Nephron progenitor cell (in vitro differentiated cells): ENCODE measurements around the gene FMNL2.
A peak's percentile ranks its signal among the peaks of the same experiment; 100 is the strongest.

Source experiments
- DNase-seq: peaks from one replicate; pipeline ENCODE4 v3.0.0; 2021
- H3K27ac Mint-ChIP-seq: 2 replicates; pipeline ENCODE4 v1.8.0; 2021; ENCODE audit warnings: mild to moderate bottlenecking, moderate library complexity, mixed read lengths
- H3K27me3 Mint-ChIP-seq: 2 replicates; pipeline ENCODE4 v1.8.0; 2021; ENCODE audit warnings: mild to moderate bottlenecking, low read depth, mixed read lengths; ENCODE audit not compliant: poor library complexity
- H3K36me3 Mint-ChIP-seq: 2 replicates; pipeline ENCODE4 v1.8.0; 2021; ENCODE audit warnings: low read depth, mixed read lengths
- H3K4me1 Mint-ChIP-seq: 2 replicates; pipeline ENCODE4 v1.8.0; 2021; ENCODE audit warnings: mixed read lengths
- H3K4me3 Mint-ChIP-seq: 2 replicates; pipeline ENCODE4 v1.8.0; 2021; ENCODE audit warnings: mild to moderate bottlenecking, moderate library complexity, mixed read lengths
- H3K9me3 Mint-ChIP-seq: 2 replicates; pipeline ENCODE4 v1.8.0; 2021; ENCODE audit warnings: mild to moderate bottlenecking, moderate library complexity, mixed read lengths
- TF ChIP-seq, protein P1 (sequence below): fragments of 200-600 bp; sonication (generic); IDR thresholded peaks from 2 replicates; pipeline ENCODE4 v1.5.0; 2021; ENCODE audit warnings: antibody characterized with exemption

FMNL2 gene

GRCh38 chr2:152529420-152530115 is 194.6 kb downstream of the FMNL2 start:
- Mint-ChIP-seq H3K4me3 (no peak overlapping the region), H3K27me3 (peaks cover 3% of the 10 kb centered on the region), H3K27ac (peak overlapping the region; percentile 72), H3K36me3 (peaks cover 10% of the 10 kb centered on the region), H3K4me1 (peaks cover 24% of the 10 kb centered on the region), H3K9me3 (no peaks in the 10 kb centered on the region)
- TF ChIP-seq, protein P1, sequence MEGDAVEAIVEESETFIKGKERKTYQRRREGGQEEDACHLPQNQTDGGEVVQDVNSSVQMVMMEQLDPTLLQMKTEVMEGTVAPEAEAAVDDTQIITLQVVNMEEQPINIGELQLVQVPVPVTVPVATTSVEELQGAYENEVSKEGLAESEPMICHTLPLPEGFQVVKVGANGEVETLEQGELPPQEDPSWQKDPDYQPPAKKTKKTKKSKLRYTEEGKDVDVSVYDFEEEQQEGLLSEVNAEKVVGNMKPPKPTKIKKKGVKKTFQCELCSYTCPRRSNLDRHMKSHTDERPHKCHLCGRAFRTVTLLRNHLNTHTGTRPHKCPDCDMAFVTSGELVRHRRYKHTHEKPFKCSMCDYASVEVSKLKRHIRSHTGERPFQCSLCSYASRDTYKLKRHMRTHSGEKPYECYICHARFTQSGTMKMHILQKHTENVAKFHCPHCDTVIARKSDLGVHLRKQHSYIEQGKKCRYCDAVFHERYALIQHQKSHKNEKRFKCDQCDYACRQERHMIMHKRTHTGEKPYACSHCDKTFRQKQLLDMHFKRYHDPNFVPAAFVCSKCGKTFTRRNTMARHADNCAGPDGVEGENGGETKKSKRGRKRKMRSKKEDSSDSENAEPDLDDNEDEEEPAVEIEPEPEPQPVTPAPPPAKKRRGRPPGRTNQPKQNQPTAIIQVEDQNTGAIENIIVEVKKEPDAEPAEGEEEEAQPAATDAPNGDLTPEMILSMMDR = no peak
- no peak for DNase-seq

- no peaks in the 10 kb centered on the region for H3K9me3 Mint-ChIP-seq
- H3K36me3 Mint-ChIP-seq = peaks cover 10% of the 10 kb centered on the region
- no peak for DNase-seq
- TF ChIP-seq, protein P1 = no peak
- H3K4me3 Mint-ChIP-seq = no peak overlapping the region
- H3K27ac Mint-ChIP-seq = no peak overlapping the region
- H3K4me1 Mint-ChIP-seq = peaks cover 21% of the 10 kb centered on the region
- H3K27me3 Mint-ChIP-seq = peaks cover 3% of the 10 kb centered on the region
These were observed 197.3 kb downstream of the FMNL2 start for GRCh38 chr2:152532241-152532640.

DNA sequence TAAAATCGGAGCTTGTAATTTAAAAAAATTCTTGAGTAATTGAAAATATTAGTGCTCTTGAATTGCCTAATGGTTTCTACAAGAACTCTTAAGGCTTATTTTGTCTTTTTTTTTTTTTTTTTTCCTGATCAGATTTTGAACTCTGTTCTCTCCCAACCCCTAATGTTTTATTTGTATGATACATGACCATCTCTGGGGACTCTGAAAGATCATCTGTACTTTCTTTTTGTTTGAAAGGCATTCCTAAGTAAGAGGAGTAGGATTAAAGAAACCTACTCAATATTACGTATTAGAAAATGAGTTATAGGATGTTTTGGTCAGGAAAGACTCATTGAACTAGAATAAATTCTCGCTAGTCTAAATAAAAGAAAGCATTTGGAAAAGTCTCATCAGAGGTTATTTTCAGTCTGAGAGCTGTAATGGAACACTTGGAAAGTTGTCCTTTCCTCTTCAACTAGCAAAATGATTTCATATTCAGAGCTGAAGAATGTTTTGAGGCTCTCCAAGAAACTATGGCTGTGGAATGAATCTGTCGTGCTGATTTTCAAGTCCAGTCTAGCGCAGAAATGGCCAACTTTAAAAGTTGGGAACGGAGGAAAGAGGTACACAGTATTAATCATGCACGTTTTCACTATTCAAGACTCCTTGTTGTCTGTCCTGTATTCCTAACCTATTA is 199.6 kb downstream of the FMNL2 start:
- H3K27ac Mint-ChIP-seq = peak overlapping the region; percentile 14

GRCh38 chr2:152537081-152537651 is 202.2 kb downstream of the FMNL2 start:
- Mint-ChIP-seq H3K27me3 (no peaks in the 10 kb centered on the region), H3K27ac (peak overlapping the region; percentile 49), H3K36me3 (peaks cover 6% of the 10 kb centered on the region), H3K4me3 (no peak overlapping the region), H3K9me3 (no peaks in the 10 kb centered on the region), H3K4me1 (peaks cover 17% of the 10 kb centered on the region)
- TF ChIP-seq, protein P1 = no peak
- DNase-seq = no peak

More for the DNA sequence above, 199.6 kb downstream of the FMNL2 start:
- Mint-ChIP-seq H3K4me3 (no peak overlapping the region), H3K4me1 (peaks cover 18% of the 10 kb centered on the region), H3K9me3 (no peaks in the 10 kb centered on the region), H3K36me3 (peaks cover 16% of the 10 kb centered on the region), H3K27me3 (no peaks in the 10 kb centered on the region)
- no peak for DNase-seq
- TF ChIP-seq, protein P1 = no peak

GRCh38 chr2:152539424-152539823 is 204.4 kb downstream of the FMNL2 start:
- H3K4me3 Mint-ChIP-seq = no peak overlapping the region

More at GRCh38 chr2:152539424-152539823, 204.4 kb downstream of the FMNL2 start:
- H3K27me3 Mint-ChIP-seq = no peaks in the 10 kb centered on the region
- peaks cover 27% of the 10 kb centered on the region for H3K4me1 Mint-ChIP-seq
- H3K9me3 Mint-ChIP-seq = no peaks in the 10 kb centered on the region
- DNase-seq = no peak
- peaks cover 14% of the 10 kb centered on the region for H3K36me3 Mint-ChIP-seq
- no peak overlapping the region for H3K27ac Mint-ChIP-seq
- TF ChIP-seq, protein P1 = no peak
